GM12878 (cell line): ENCODE results near the gene STK38. TPM values are rescaled to one million over a fixed set of nuclear protein-coding genes. Genes with fewer than 3 reads are reported as not detected.

Experiments
- ATAC-seq: fragments of 200-7000 bp; cut with Tn5 transposase; 3 replicates; pipeline ENCODE4 v1.9.1; 2020; ENCODE audit warnings: mild to moderate bottlenecking, moderate library complexity
- BruUV-seq: library from RNA; stranded (reverse); fragments of 400-500 nt; replicated peaks from 2 replicates; lab custom pipeline; 2021; lab: Mats Ljungman, UMichigan
- CTCF ChIA-PET: fragments of 300-600 bp; sonication (Branson Sonifier 250); formaldehyde crosslinking; extraction: SDS; loops from one replicate; lab custom pipeline; 2021; ENCODE audit warnings: inconsistent platforms; lab: Yijun Ruan, JAX
- POLR2A ChIA-PET: fragments of 350-600 bp; formaldehyde crosslinking; extraction: SDS; loops from one replicate; lab custom pipeline; 2021; ENCODE audit warnings: inconsistent platforms; lab: Charles Lee
- RAD21 ChIA-PET: fragments of 300-600 bp; sonication (Branson Sonifier 250); formaldehyde crosslinking; loops from one replicate; lab custom pipeline; 2023; ENCODE audit warnings: antibody characterized with exemption; ENCODE audit not compliant: unreplicated experiment; lab: Charles Lee
- SMC1A ChIA-PET: fragments of 300-600 bp; sonication (Branson Sonifier 250); formaldehyde crosslinking; loops from one replicate; lab custom pipeline; 2023; ENCODE audit not compliant: unreplicated experiment, uncharacterized antibody; lab: Charles Lee
- DNase-seq: peaks from one replicate; pipeline ENCODE4 v3.0.0-alpha.2; 2011; ENCODE audit warnings: low read depth, low spot score
- FAIRE-seq: peaks from 3 replicates; lab custom pipeline; 2011; peaks lifted over from hg19 to GRCh38; lab: Jason Lieb, UNC
- H2AFZ ChIP-seq: 2 replicates; pipeline ENCODE4 v1.6.0; 2011; ENCODE audit warnings: low read depth, low read length, control low read depth; ENCODE audit not compliant: control insufficient read depth
- H3K27ac ChIP-seq: 2 replicates; pipeline ENCODE4 v1.5.1; 2011; ENCODE audit warnings: control low read depth; ENCODE audit not compliant: control insufficient read depth, insufficient read depth
- H3K27me3 ChIP-seq, 2 experiments: replicated peaks in 1 of 2; 2 replicates each; pipeline versions ENCODE4 v1.6.0 to v1.6.1; 2011; ENCODE audit warnings: low read length in 1 of 2; ENCODE audit not compliant: control insufficient read depth in 2 of 2, insufficient read depth in 2 of 2
- H3K36me3 ChIP-seq, 2 experiments: 2 replicates each; pipeline ENCODE4 v1.5.1; 2011; ENCODE audit warnings: low read length in 1 of 2; ENCODE audit not compliant: control insufficient read depth in 2 of 2, insufficient read depth in 2 of 2
- H3K4me1 ChIP-seq: 2 replicates; pipeline ENCODE4 v1.6.1; 2011; ENCODE audit warnings: mild to moderate bottlenecking, low read length, moderate library complexity, mixed read lengths; ENCODE audit not compliant: control insufficient read depth, insufficient read depth
- H3K4me2 ChIP-seq: 2 replicates; pipeline ENCODE4 v1.6.0; 2011; ENCODE audit warnings: control low read depth; ENCODE audit not compliant: control insufficient read depth, insufficient read depth
- H3K4me3 ChIP-seq: fragments of 200-600 bp; sonication (generic); 2 replicates; pipeline ENCODE4 v1.5.1; 2016
- H3K79me2 ChIP-seq: 2 replicates; pipeline ENCODE4 v1.6.0; 2011; ENCODE audit warnings: low read length; ENCODE audit not compliant: control insufficient read depth, insufficient read depth
- H3K9ac ChIP-seq: 2 replicates; pipeline ENCODE4 v1.8.0; 2011; ENCODE audit warnings: low read length, control low read depth, mixed read lengths; ENCODE audit not compliant: control insufficient read depth, insufficient read depth
- H3K9me3 ChIP-seq: replicated peaks from 3 replicates; pipeline ENCODE4 v1.5.1; 2011; ENCODE audit warnings: mild to moderate bottlenecking, low read length; ENCODE audit not compliant: control insufficient read depth, insufficient read depth
- H4K20me1 ChIP-seq: 2 replicates; pipeline ENCODE4 v1.6.0; 2011; ENCODE audit not compliant: control insufficient read depth, insufficient read depth
- BCLAF1 ChIP-seq: fragments of 450-650 bp; IDR thresholded peaks from 2 replicates; pipeline ENCODE4 v1.6.1; 2017; ENCODE audit warnings: antibody characterized with exemption, mild to moderate bottlenecking, moderate library complexity
- MYC ChIP-seq: IDR thresholded peaks from 2 replicates; pipeline ENCODE4 v1.6.1; 2011; ENCODE audit warnings: mild to moderate bottlenecking, low read length, moderate library complexity, inconsistent platforms; ENCODE audit not compliant: insufficient read depth, insufficient replicate concordance, insufficient read length, severe bottlenecking
- NFYA ChIP-seq: IDR thresholded peaks from 2 replicates; pipeline ENCODE4 v1.6.1; 2011; ENCODE audit warnings: low read depth, mild to moderate bottlenecking, low read length, improper control_type of control experiment, borderline replicate concordance
- NR2F1 ChIP-seq: fragments of 450-650 bp; conservative IDR thresholded peaks from 2 replicates; pipeline ENCODE4 v1.6.1; 2017; ENCODE audit warnings: mild to moderate bottlenecking
- PBX3 ChIP-seq: IDR thresholded peaks from 2 replicates; pipeline ENCODE4 v1.6.1; 2011; ENCODE audit warnings: mild to moderate bottlenecking, low read depth, low read length, moderate library complexity; ENCODE audit not compliant: insufficient replicate concordance
- WGBS: methylation state at CpG from one replicate; pipeline ENCODE4 v1.1.6; 2016; ENCODE audit warnings: low lambda C conversion rate; ENCODE audit not compliant: insufficient replicate concordance, insufficient coverage; ENCODE audit errors: missing lambda C conversion rate; 5-methylcytosine and 5-hydroxymethylcytosine counted together
- in situ Hi-C: fragments of 300-500 bp; cut with MboI; formaldehyde crosslinking; loops from 9 replicates; pipeline ENCODE4 v1.14.3; 2018; ENCODE audit warnings: mixed read lengths
- intact Hi-C: fragments of 100-400 bp; cut with micrococcal nuclease; formaldehyde crosslinking; loops from one replicate; pipeline ENCODE4 v1.14.2; 2022; ENCODE audit not compliant: unreplicated experiment
- polyA plus RNA-seq, 11 experiments: library from polyadenylated mRNA; depleted of rRNA in 4 of 11; unstranded in 6 of 11; stranded (reverse) in 5 of 11; fragments of >200 nt; fragmentation: Nextera tagmentation in 4 of 11; fragmentation: Illumina TruSeq in 1 of 11; extraction: Ambion mirVana in 4 of 11; extraction: Trizol in 1 of 11; gene quantifications; 1 replicate in 1 of 11; 2 replicates in 10 of 11; pipeline versions ENCODE4 v1.2.1 to v1.2.3, GENCODE V29; 2011 to 2016; ENCODE audit warnings: inconsistent platforms in 2 of 11, missing spikeins in 2 of 11, low read depth in 1 of 11
- total RNA-seq, 4 experiments: library from RNA; depleted of rRNA in 3 of 4; stranded (reverse); fragments of >200 nt in 3 of 4; fragmentation: Illumina TruSeq in 1 of 4; extraction: Trizol in 1 of 4; gene quantifications; 2 replicates each; pipeline versions ENCODE4 v1.2.1 to v1.2.3, GENCODE V29; 2013 to 2021

Gene STK38
- total and polyA plus RNA-seq, 10 of the 15 experiments (the other 5 are each of a cell fraction or from before 2014, with no cell fraction given): 4.1 to 18.7 (median 13.6) TPM

GRCh38 chr6:36469148-36469661 is 78.1 kb downstream of the STK38 start (continued):
- TF ChIP-seq BCLAF1: no peak
- TF ChIP-seq, all 136 proteins: peak for 0

GRCh38 chr6:36467625-36468024 is 79.7 kb downstream of the STK38 start:
- Histone ChIP-seq H3K27ac (no peak overlapping the region), H4K20me1 (no peaks in the 10 kb centered on the region; the same call in 1 of the 2 replicates), H3K9ac (no peak overlapping the region), H3K9me3 (no peaks in the 10 kb centered on the region), H2AFZ (no peak overlapping the region), H3K4me1 (peaks cover 4% of the 10 kb centered on the region), H3K79me2 (peaks cover 21% of the 10 kb centered on the region), H3K4me2 (no peak overlapping the region), H3K36me3 (peaks cover 0 to 8% of the 10 kb centered on the region in 2 experiments; a peak in 2 of 4 replicates), H3K4me3 (no peak overlapping the region), H3K27me3 (no peaks in the 10 kb centered on the region)
- ChIA-PET POLR2A (no interaction called here), CTCF (interaction anchor here (0.6 kb wide), 1 partner anchor 63 kb away, joined by 4 read pairs; no protein-coding TSS in a partner anchor), SMC1A (no interaction called here), RAD21 (no interaction called here)
- no peak for TF ChIP-seq MYC
- TF ChIP-seq NR2F1: no peak
- no peak for TF ChIP-seq PBX3
- TF ChIP-seq NFYA: no peak
- ATAC-seq (no peak), FAIRE-seq (no peak), DNase-seq (no peak)
- in situ Hi-C loops: no loop called here
- no TSS peak for BruUV-seq
- 96% methylated on average over 3 of the region's 3 CpGs for WGBS
- intact Hi-C loops: no loop called here
